Stimulated activated CD8-positive, alpha-beta memory T cell treated with anti-CD3 and anti-CD28 coated beads, Interleukin-7, amount 100 ng/mL, for 24 hours (primary cell): Measurements from ENCODE around the gene NCK2.
"Not testable (repeated sequence)": the region's sequence is repeated elsewhere in the genome, so short reads cannot be mapped to it uniquely, and the experiment has no call there.

ENCODE experiments used
- DNase-seq: peaks from one replicate; pipeline ENCODE4 v3.0.0-alpha.2; 2020; ENCODE audit warnings: low read depth

The NCK2 gene

GRCh38 chr2:105894327-105894944 lies 149.7 kb downstream of the NCK2 start:
- no peak for DNase-seq

GRCh38 chr2:105895990-105896764 lies 151.5 kb downstream of the NCK2 start:
- no peak for DNase-seq

- no peak for DNase-seq
Measured at GRCh38 chr2:105896765-105897163, 152.1 kb downstream of the NCK2 start.

- DNase-seq = not testable (repeated sequence)
Measured at GRCh38 chr2:105897694-105898093, 153.0 kb downstream of the NCK2 start.

- DNase-seq = no peak
Measured at GRCh38 chr2:105903051-105903674, 158.5 kb downstream of the NCK2 start.

GRCh38 chr2:105904938-105905337 lies 160.2 kb downstream of the NCK2 start:
- no peak for DNase-seq

GRCh38 chr2:105906481-105906880 lies 161.8 kb downstream of the NCK2 start:
- DNase-seq = no peak

GRCh38 chr2:105907184-105907583 lies 162.5 kb downstream of the NCK2 start:
- DNase-seq = no peak

GRCh38 chr2:105909215-105909614 lies 164.5 kb downstream of the NCK2 start:
- DNase-seq = no peak

- no peak for DNase-seq
Measured at GRCh38 chr2:105910497-105911238, 166.0 kb downstream of the NCK2 start.

GRCh38 chr2:105911425-105911824 lies 166.7 kb downstream of the NCK2 start:
- DNase-seq = no peak

GRCh38 chr2:105912081-105912480 lies 167.4 kb downstream of the NCK2 start:
- DNase-seq = no peak

- DNase-seq = no peak
Measured at GRCh38 chr2:105915005-105915558, 170.4 kb downstream of the NCK2 start.

- no peak for DNase-seq
Measured at GRCh38 chr2:105917226-105917625, 172.5 kb downstream of the NCK2 start.

GRCh38 chr2:105917688-105918087 lies 173.0 kb downstream of the NCK2 start:
- DNase-seq = no peak

GRCh38 chr2:105919191-105919811 lies 174.6 kb downstream of the NCK2 start:
- DNase-seq = no peak

- DNase-seq = peak; percentile 15
Measured at GRCh38 chr2:105919826-105920225, 175.1 kb downstream of the NCK2 start.

GRCh38 chr2:105924271-105924670 lies 179.6 kb downstream of the NCK2 start:
- no peak for DNase-seq

- no peak for DNase-seq
Measured at GRCh38 chr2:105924932-105925331, 180.2 kb downstream of the NCK2 start.

- no peak for DNase-seq
Measured at GRCh38 chr2:105925390-105925789, 180.7 kb downstream of the NCK2 start.

GRCh38 chr2:105926960-105927678 lies 182.4 kb downstream of the NCK2 start:
- DNase-seq = peak; percentile 20
